ENCODE data around the gene ARHGAP6. TPM values are rescaled to one million over a fixed set of nuclear protein-coding genes. Genes with fewer than 3 reads are reported as not detected.

Gene ARHGAP6
- total RNA-seq, 4 donors from 2014 or later = 17.2 to 47.0 (median 21.6) TPM

DNA sequence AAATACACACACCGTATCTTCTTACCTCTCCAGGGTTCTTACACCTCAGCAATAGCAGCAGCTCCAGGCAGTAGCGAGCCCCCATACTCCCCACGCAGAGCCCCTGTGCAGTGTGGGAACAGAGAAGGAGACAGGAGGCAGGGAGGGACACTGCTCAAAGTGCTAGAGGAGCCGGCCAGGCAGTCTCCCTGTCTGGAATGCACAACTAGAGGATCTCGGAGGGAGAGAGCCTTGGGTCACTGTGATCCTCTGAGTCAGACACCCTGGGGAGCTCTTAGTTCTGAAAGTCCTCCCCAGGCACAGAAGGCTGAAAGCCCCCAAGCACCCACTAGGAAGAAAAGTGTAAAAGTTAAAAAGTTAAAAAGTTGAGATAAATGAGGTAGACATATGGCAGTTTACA, 356.5 kb downstream of the ARHGAP6 start:
- no peak for DNase-seq
- H3K36me3 ChIP-seq = no peaks in the 10 kb centered on the region

DNA sequence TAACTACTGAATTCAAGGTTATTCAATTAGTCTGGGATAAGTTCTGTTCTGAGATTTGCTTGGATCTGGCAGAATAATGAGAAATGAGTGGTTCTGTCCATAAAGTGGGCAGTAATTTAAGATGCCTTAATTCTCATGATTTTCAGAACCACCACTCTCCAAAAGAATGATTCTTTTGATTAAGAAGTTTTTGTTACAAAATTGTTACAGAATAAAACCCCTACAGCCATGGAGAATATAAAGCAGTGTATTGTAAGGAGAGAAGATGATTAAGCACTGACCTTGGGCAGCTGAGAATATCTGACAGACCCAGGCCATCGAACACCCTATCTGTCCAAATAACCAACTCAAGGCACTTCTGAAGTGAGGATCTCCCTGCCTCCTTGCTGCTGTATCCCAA, 360.1 kb downstream of the ARHGAP6 start:
- H3K36me3 ChIP-seq = no peaks in the 10 kb centered on the region
- no peak for DNase-seq
- intact Hi-C loops (cut with DNase I; ENCODE audit: low total_unique reads) = no loop called here
- H3K27me3 ChIP-seq = no peaks in the 10 kb centered on the region
- no peak overlapping the region for H3K4me3 ChIP-seq
- H3K9me3 ChIP-seq = no peaks in the 10 kb centered on the region
- no peak for TF ChIP-seq POLR2A (IDR thresholded peaks at IDR 0.05)
- TF ChIP-seq, protein P1, sequence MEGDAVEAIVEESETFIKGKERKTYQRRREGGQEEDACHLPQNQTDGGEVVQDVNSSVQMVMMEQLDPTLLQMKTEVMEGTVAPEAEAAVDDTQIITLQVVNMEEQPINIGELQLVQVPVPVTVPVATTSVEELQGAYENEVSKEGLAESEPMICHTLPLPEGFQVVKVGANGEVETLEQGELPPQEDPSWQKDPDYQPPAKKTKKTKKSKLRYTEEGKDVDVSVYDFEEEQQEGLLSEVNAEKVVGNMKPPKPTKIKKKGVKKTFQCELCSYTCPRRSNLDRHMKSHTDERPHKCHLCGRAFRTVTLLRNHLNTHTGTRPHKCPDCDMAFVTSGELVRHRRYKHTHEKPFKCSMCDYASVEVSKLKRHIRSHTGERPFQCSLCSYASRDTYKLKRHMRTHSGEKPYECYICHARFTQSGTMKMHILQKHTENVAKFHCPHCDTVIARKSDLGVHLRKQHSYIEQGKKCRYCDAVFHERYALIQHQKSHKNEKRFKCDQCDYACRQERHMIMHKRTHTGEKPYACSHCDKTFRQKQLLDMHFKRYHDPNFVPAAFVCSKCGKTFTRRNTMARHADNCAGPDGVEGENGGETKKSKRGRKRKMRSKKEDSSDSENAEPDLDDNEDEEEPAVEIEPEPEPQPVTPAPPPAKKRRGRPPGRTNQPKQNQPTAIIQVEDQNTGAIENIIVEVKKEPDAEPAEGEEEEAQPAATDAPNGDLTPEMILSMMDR (IDR thresholded peaks at IDR 0.05) = no peak
- H3K27ac ChIP-seq = no peak overlapping the region
- H3K4me1 ChIP-seq = no peaks in the 10 kb centered on the region

More for the DNA sequence above, 356.5 kb downstream of the ARHGAP6 start:
- Histone ChIP-seq H3K4me1 (no peaks in the 10 kb centered on the region), H3K27me3 (no peaks in the 10 kb centered on the region), H3K27ac (no peak overlapping the region), H3K9me3 (no peaks in the 10 kb centered on the region), H3K4me3 (no peak overlapping the region)
- intact Hi-C loops (cut with DNase I; ENCODE audit: low total_unique reads) = no loop called here
- TF ChIP-seq POLR2A (IDR thresholded peaks at IDR 0.05) = no peak
- TF ChIP-seq, protein P1 (IDR thresholded peaks at IDR 0.05) = no peak

DNA sequence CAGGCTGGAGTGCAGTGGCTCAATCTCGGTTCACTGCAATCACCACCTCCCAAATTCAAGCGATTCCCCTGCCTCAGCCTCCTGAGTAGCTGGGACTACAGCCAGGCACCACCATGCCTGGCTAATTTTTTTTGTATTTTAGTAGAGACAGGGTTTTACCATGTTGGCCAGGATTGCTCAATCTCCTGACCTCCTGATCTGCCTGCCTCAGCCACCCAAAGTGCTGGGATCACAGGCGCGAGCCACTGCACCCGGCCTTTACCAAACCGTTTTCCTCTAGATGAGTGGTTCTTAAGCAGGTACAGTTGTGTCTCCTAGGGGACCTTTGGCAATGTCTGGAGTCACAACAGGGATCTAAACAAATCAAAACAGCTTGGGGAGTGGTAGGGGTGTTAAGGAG, 360.9 kb downstream of the ARHGAP6 start:
- Histone ChIP-seq H3K36me3 (no peaks in the 10 kb centered on the region), H3K27me3 (no peaks in the 10 kb centered on the region), H3K4me1 (no peaks in the 10 kb centered on the region), H3K9me3 (no peaks in the 10 kb centered on the region), H3K4me3 (no peak overlapping the region), H3K27ac (no peak overlapping the region)
- TF ChIP-seq, protein P1 (IDR thresholded peaks at IDR 0.05) = no peak
- TF ChIP-seq POLR2A (IDR thresholded peaks at IDR 0.05) = no peak
- intact Hi-C loops (cut with DNase I; ENCODE audit: low total_unique reads) = no loop called here
- DNase-seq = no peak

DNA sequence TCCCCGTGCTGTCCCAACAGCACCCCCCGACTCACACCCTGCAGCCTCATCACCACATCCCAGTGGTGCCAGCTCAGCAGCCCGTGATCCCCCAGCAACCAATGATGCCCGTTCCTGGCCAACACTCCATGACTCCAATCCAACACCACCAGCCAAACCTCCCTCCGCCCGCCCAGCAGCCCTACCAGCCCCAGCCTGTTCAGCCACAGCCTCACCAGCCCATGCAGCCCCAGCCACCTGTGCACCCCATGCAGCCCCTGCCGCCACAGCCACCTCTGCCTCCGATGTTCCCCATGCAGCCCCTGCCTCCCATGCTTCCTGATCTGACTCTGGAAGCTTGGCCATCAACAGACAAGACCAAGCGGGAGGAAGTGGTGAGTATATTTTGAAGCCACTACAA, 367.1 kb downstream of the ARHGAP6 start:
- Histone ChIP-seq H3K4me3 (no peak overlapping the region), H3K9me3 (no peaks in the 10 kb centered on the region), H3K36me3 (no peaks in the 10 kb centered on the region), H3K27ac (no peak overlapping the region), H3K4me1 (no peaks in the 10 kb centered on the region), H3K27me3 (no peaks in the 10 kb centered on the region)
- no peak for TF ChIP-seq POLR2A (IDR thresholded peaks at IDR 0.05)
- TF ChIP-seq, protein P1 (IDR thresholded peaks at IDR 0.05) = no peak
- no peak for DNase-seq
- intact Hi-C loops (cut with DNase I; ENCODE audit: low total_unique reads) = no loop called here

DNA sequence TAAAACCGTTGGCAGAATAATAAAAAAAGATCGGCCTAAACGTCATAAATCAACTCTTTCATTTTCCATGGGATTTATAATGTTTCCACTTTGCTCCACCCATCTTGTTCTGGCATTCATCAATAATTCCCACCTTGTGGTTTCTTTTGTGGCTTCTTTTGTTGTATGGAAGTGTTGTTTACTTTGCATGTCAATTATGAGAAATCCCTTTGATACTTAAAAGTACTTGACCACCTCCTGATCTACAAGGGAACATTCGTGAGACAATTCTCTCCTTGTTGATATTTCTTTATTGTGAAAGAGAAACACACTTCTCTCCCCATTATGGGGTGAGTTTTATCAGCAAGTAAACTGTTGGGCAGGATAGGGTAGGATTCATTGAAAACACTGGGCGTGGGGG, 369.7 kb downstream of the ARHGAP6 start:
- Histone ChIP-seq H3K27ac (no peak overlapping the region), H3K4me1 (no peaks in the 10 kb centered on the region), H3K36me3 (no peaks in the 10 kb centered on the region), H3K9me3 (no peaks in the 10 kb centered on the region), H3K4me3 (no peak overlapping the region), H3K27me3 (no peaks in the 10 kb centered on the region)
- intact Hi-C loops (cut with DNase I; ENCODE audit: low total_unique reads) = no loop called here
- DNase-seq = no peak
- no peak for TF ChIP-seq POLR2A (IDR thresholded peaks at IDR 0.05)
- TF ChIP-seq, protein P1 (IDR thresholded peaks at IDR 0.05) = no peak

All from uterus (tissue), 4 donors.